DMS153 treated with DMSO at 0.1 percent for 48 hours (cell line): Measurements from ENCODE around the gene NALCN.

Experiments
- DNase-seq: peaks from one replicate; lab custom pipeline; 2025; ENCODE audit not compliant: unreplicated experiment; lab: John Stamatoyannopoulos, UW

Gene NALCN

GRCh38 chr13:101416181-101417042, at the start of gene NALCN:
Gene NALCN (minus strand): TSS chr13:101416508. CDS start chr13:101399126, 17,382 bp downstream.
- DNase-seq, result no peak

GRCh38 chr13:101465877-101466276, 49.6 kb upstream of the NALCN start:
- no peak for DNase-seq

- DNase-seq, result no peak
Observed at GRCh38 chr13:101457176-101457575, 40.9 kb upstream of the NALCN start.

GRCh38 chr13:101455863-101456262, 39.6 kb upstream of the NALCN start:
- no peak for DNase-seq

- no peak for DNase-seq
Observed at GRCh38 chr13:101454767-101455166, 38.5 kb upstream of the NALCN start.

- no peak for DNase-seq
Observed at GRCh38 chr13:101453784-101454201, 37.5 kb upstream of the NALCN start.

- no peak for DNase-seq
Observed at GRCh38 chr13:101452519-101453485, 36.5 kb upstream of the NALCN start, which contains the start of gene ITGBL1. Gene ITGBL1 (plus strand): TSS chr13:101452675. CDS start chr13:101452834, 159 bp downstream.

- no peak for DNase-seq
Observed at GRCh38 chr13:101451641-101452040, 35.3 kb upstream of the NALCN start.

- DNase-seq, result no peak
Observed at GRCh38 chr13:101450749-101451130, 34.4 kb upstream of the NALCN start.

GRCh38 chr13:101449790-101450748, 33.8 kb upstream of the NALCN start:
- DNase-seq, result no peak

GRCh38 chr13:101447852-101448251, 31.5 kb upstream of the NALCN start:
- no peak for DNase-seq

- DNase-seq, result no peak
Observed at GRCh38 chr13:101434486-101434885, 18.2 kb upstream of the NALCN start.

- no peak for DNase-seq
Observed at GRCh38 chr13:101433895-101434294, 17.6 kb upstream of the NALCN start.

- DNase-seq, result no peak
Observed at GRCh38 chr13:101429733-101430132, 13.4 kb upstream of the NALCN start.

- DNase-seq, result no peak
Observed at GRCh38 chr13:101425623-101426022, 9.3 kb upstream of the NALCN start.

- no peak for DNase-seq
Observed at GRCh38 chr13:101425156-101425471, 8.8 kb upstream of the NALCN start.

GRCh38 chr13:101424381-101425155, 8.3 kb upstream of the NALCN start:
- no peak for DNase-seq

GRCh38 chr13:101423872-101424271, 7.6 kb upstream of the NALCN start:
- no peak for DNase-seq

GRCh38 chr13:101417501-101417900, 1.2 kb upstream of the NALCN start:
- DNase-seq, result no peak

GRCh38 chr13:101417043-101417406, 717 bp upstream of the NALCN start:
- peak; percentile 62 for DNase-seq
